Measurements from ENCODE around the gene SCAMP2.

The SCAMP2 gene

GRCh38 chr15:74869726-74870407 is 3.3 kb downstream of the SCAMP2 start:
- no peak for DNase-seq (ENCODE audit: low read depth, low spot score)
- H3K9me3 ChIP-seq (ENCODE audit: low read depth, low read length): no peaks in the 10 kb centered on the region
- H3K36me3 ChIP-seq (ENCODE audit: insufficient read depth, low read length): peaks cover 25% of the 10 kb centered on the region
- peak overlapping the region; percentile 64 for H3K4me3 ChIP-seq
- peak overlapping the region; percentile 96 for H3K27ac ChIP-seq
- H3K9ac ChIP-seq (ENCODE audit: insufficient read length): peak overlapping the region; percentile 61
- TF ChIP-seq EZH2 (IDR thresholded peaks at IDR 0.05) (no peak), FOXP2 (optimal IDR thresholded peaks at IDR 0.05; ENCODE audit: control extremely low read depth, extremely low read length, insufficient read depth) (no peak), POLR2AphosphoS5 (IDR thresholded peaks at IDR 0.05; ENCODE audit: borderline replicate concordance, low read depth, low read length) (no peak)

DNA sequence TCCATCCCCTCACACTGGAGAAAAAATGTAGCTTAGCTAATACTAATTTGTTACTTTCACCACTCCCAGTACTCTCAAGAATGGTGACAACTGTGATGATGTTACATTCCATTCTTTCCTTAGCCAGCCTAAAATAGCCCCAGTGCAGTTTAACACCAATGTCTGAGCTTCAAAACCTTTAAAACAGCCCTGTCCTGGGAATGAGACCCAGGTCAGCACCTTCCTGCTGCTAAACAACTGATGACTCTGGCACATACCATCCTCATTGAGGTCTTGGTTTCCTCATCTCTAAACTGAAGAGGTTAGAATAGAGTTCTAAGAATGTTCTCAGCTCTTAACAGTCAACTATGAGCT is 3.8 kb downstream of the SCAMP2 start:
- Histone ChIP-seq H3K4me3 (peak overlapping the region; percentile 64), H3K9ac (ENCODE audit: insufficient read length) (peak overlapping the region; percentile 8), H3K27ac (peak overlapping the region; percentile 96), H3K9me3 (ENCODE audit: low read depth, low read length) (no peaks in the 10 kb centered on the region), H3K36me3 (ENCODE audit: insufficient read depth, low read length) (peaks cover 25% of the 10 kb centered on the region)
- no peak for DNase-seq (ENCODE audit: low read depth, low spot score)
- TF ChIP-seq EZH2 (IDR thresholded peaks at IDR 0.05): no peak
- TF ChIP-seq POLR2AphosphoS5 (IDR thresholded peaks at IDR 0.05; ENCODE audit: borderline replicate concordance, low read depth, low read length): no peak
- no peak for TF ChIP-seq FOXP2 (optimal IDR thresholded peaks at IDR 0.05; ENCODE audit: control extremely low read depth, extremely low read length, insufficient read depth)

GRCh38 chr15:74868059-74868458 is 5.1 kb downstream of the SCAMP2 start:
- no peak overlapping the region for H3K4me3 ChIP-seq

GRCh38 chr15:74867466-74868038 is 5.6 kb downstream of the SCAMP2 start:
- no peak overlapping the region for H3K4me3 ChIP-seq
- H3K9me3 ChIP-seq (ENCODE audit: low read depth, low read length): no peaks in the 10 kb centered on the region
- no peak for DNase-seq (ENCODE audit: low read depth, low spot score)
- TF ChIP-seq POLR2AphosphoS5 (IDR thresholded peaks at IDR 0.05; ENCODE audit: borderline replicate concordance, low read depth, low read length) (no peak), EZH2 (IDR thresholded peaks at IDR 0.05) (no peak), FOXP2 (optimal IDR thresholded peaks at IDR 0.05; ENCODE audit: control extremely low read depth, extremely low read length, insufficient read depth) (no peak)
- H3K27ac ChIP-seq: peak overlapping the region; percentile 96
- H3K9ac ChIP-seq (ENCODE audit: insufficient read length): no peak overlapping the region
- H3K36me3 ChIP-seq (ENCODE audit: insufficient read depth, low read length): peaks cover 25% of the 10 kb centered on the region

More at GRCh38 chr15:74868059-74868458, 5.1 kb downstream of the SCAMP2 start:
- no peaks in the 10 kb centered on the region for H3K9me3 ChIP-seq (ENCODE audit: low read depth, low read length)
- no peak overlapping the region for H3K9ac ChIP-seq (ENCODE audit: insufficient read length)
- H3K36me3 ChIP-seq (ENCODE audit: insufficient read depth, low read length): peaks cover 25% of the 10 kb centered on the region
- TF ChIP-seq POLR2AphosphoS5 (IDR thresholded peaks at IDR 0.05; ENCODE audit: borderline replicate concordance, low read depth, low read length) (no peak; the same call in 1 of the 2 replicates), FOXP2 (optimal IDR thresholded peaks at IDR 0.05; ENCODE audit: control extremely low read depth, extremely low read length, insufficient read depth) (no peak), EZH2 (IDR thresholded peaks at IDR 0.05) (no peak)
- peak overlapping the region; percentile 96 for H3K27ac ChIP-seq
- no peak for DNase-seq (ENCODE audit: low read depth, low spot score)

DNA sequence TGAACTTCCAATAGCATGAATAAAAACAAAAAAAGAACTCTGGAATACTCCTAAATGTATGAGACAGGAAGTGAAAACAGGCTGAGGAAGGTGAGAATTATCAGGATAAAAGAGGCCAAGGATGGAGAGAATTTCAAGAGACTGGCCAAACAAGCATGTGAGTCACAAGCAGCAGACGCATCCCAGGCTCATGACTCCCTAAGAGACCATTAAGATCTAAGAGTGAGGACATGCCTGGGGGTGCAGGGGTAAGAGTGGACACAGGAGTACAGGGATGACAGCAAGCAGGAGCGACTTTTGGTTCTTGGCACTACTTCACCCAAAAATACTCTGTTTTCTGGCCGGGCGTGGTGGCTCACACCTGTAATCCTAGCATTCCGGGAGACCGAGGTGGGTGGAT is 7.1 kb downstream of the SCAMP2 start:
- TF ChIP-seq POLR2AphosphoS5 (IDR thresholded peaks at IDR 0.05; ENCODE audit: borderline replicate concordance, low read depth, low read length) (peak; percentile 13; the same call in 1 of the 2 replicates), EZH2 (IDR thresholded peaks at IDR 0.05) (no peak)

DNA sequence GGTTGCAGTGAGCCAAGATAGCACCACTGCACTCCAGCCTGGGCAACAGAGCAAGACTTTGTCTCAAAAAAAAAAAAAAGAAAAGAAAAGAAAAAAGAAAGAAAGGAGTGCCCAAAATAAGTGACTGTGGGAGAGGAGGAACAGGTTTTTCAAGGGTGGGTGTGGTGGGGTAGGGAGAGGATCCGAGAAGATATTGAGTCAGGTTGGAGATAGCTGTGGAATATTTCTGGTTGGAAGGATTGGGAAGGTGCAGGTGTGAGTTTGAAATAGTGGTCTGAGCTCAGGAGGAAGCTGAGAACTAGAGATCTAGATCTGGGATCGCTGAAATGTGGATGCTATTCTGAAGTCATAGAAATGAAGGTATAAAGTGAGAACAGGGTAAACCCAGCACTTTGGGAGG is 7.8 kb downstream of the SCAMP2 start:
- H3K9ac ChIP-seq (ENCODE audit: insufficient read length): no peak overlapping the region
- peaks cover 25% of the 10 kb centered on the region for H3K36me3 ChIP-seq (ENCODE audit: insufficient read depth, low read length)
- no peaks in the 10 kb centered on the region for H3K9me3 ChIP-seq (ENCODE audit: low read depth, low read length)
- H3K27ac ChIP-seq: peak overlapping the region; percentile 96
- TF ChIP-seq EZH2 (IDR thresholded peaks at IDR 0.05) (no peak), FOXP2 (optimal IDR thresholded peaks at IDR 0.05; ENCODE audit: control extremely low read depth, extremely low read length, insufficient read depth) (no peak), POLR2AphosphoS5 (IDR thresholded peaks at IDR 0.05; ENCODE audit: borderline replicate concordance, low read depth, low read length) (no peak)
- DNase-seq (ENCODE audit: low read depth, low spot score): no peak
- no peak overlapping the region for H3K4me3 ChIP-seq

More for the DNA sequence above, 7.1 kb downstream of the SCAMP2 start:
- Histone ChIP-seq H3K36me3 (ENCODE audit: insufficient read depth, low read length) (peaks cover 25% of the 10 kb centered on the region), H3K9ac (ENCODE audit: insufficient read length) (peak overlapping the region; percentile 32), H3K27ac (peak overlapping the region; percentile 96), H3K4me3 (no peak overlapping the region), H3K9me3 (ENCODE audit: low read depth, low read length) (no peaks in the 10 kb centered on the region)
- peak; percentile 80 for DNase-seq (ENCODE audit: low read depth, low spot score)

DNA sequence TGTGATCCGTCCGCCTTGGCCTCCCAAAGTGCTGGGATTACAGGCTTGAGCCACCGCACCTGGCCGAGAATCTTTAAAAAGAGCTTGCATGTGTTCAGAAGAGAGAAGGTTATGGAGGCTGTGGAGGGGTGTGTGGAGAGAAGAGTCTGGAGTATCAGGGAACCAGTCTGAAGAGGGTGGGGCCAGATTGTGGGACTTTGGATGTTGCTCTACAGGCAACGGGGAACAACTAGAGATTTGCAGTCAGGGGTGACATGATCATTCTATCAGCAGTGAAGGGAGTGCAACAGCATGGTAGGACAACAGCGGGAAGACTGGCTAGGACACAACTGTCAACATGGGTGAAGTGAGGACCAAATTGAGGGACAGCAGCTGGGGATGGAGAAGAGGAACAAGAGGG is 8.9 kb downstream of the SCAMP2 start:
- Histone ChIP-seq H3K4me3 (no peak overlapping the region), H3K9me3 (ENCODE audit: low read depth, low read length) (no peaks in the 10 kb centered on the region), H3K36me3 (ENCODE audit: insufficient read depth, low read length) (peaks cover 20% of the 10 kb centered on the region), H3K27ac (peak overlapping the region; percentile 54), H3K9ac (ENCODE audit: insufficient read length) (no peak overlapping the region)
- TF ChIP-seq EZH2 (IDR thresholded peaks at IDR 0.05) (no peak), FOXP2 (optimal IDR thresholded peaks at IDR 0.05; ENCODE audit: control extremely low read depth, extremely low read length, insufficient read depth) (no peak), POLR2AphosphoS5 (IDR thresholded peaks at IDR 0.05; ENCODE audit: borderline replicate concordance, low read depth, low read length) (no peak)
- DNase-seq (ENCODE audit: low read depth, low spot score): no peak

DNA sequence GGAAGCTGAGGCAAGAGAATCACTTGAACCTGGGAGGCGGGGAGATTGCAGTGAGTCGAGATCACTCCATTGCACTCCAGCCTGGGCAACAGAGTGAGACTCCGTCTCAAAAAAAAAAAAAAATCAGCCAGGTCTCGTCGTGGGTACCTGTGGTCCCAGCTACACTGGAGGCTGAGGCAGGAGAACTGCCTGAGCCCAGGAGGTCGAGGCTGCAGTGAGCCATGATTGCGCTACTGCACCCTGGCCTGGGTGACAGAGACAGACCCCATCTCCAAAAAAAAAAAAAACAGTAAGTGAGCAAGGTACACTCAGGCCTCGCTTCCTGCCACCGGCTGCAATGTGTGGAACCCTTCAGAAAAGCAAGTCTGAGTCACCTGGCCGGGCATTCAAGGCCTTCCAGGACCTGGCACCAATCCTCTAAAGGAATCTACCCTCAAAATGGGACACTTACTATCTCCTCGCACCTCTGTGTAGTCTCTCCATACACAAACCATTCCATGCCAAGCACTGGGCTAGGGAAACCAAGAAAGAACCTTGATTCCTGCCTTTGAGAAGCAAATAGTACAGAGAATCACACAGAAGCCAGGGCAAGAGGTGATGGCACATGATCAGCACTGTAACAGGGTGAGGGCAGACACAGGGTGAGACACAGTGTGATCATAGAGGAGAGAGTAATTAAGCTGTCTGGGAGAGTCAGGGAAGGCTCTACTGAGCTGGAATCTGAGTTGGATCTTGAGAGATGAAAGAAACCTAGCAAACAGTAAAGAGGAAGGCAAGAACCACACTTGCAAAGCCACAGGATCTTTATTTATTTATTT is 9.7 kb downstream of the SCAMP2 start:
- H3K36me3 ChIP-seq (ENCODE audit: insufficient read depth, low read length): peaks cover 15% of the 10 kb centered on the region
- no peak for TF ChIP-seq POLR2AphosphoS5 (IDR thresholded peaks at IDR 0.05; ENCODE audit: borderline replicate concordance, low read depth, low read length)
- TF ChIP-seq EZH2 (IDR thresholded peaks at IDR 0.05): no peak
- no peak for TF ChIP-seq FOXP2 (optimal IDR thresholded peaks at IDR 0.05; ENCODE audit: control extremely low read depth, extremely low read length, insufficient read depth)
- no peak overlapping the region for H3K9ac ChIP-seq (ENCODE audit: insufficient read length)
- no peaks in the 10 kb centered on the region for H3K9me3 ChIP-seq (ENCODE audit: low read depth, low read length)
- no peak overlapping the region for H3K4me3 ChIP-seq
- no peak for DNase-seq (ENCODE audit: low read depth, low spot score)
- H3K27ac ChIP-seq: peak overlapping the region; percentile 68

All from SK-N-MC (cell line).